Measurements from ENCODE around the gene NOS3. TPM values are rescaled to one million over a fixed set of nuclear protein-coding genes. Genes with fewer than 3 reads are reported as not detected.
"Not testable (repeated sequence)": the region's sequence is repeated elsewhere in the genome, so short reads cannot be mapped to it uniquely, and the experiment has no call there.

The NOS3 gene
- total RNA-seq, 1 donor from 2014 or later = 50.7 TPM

DNA sequence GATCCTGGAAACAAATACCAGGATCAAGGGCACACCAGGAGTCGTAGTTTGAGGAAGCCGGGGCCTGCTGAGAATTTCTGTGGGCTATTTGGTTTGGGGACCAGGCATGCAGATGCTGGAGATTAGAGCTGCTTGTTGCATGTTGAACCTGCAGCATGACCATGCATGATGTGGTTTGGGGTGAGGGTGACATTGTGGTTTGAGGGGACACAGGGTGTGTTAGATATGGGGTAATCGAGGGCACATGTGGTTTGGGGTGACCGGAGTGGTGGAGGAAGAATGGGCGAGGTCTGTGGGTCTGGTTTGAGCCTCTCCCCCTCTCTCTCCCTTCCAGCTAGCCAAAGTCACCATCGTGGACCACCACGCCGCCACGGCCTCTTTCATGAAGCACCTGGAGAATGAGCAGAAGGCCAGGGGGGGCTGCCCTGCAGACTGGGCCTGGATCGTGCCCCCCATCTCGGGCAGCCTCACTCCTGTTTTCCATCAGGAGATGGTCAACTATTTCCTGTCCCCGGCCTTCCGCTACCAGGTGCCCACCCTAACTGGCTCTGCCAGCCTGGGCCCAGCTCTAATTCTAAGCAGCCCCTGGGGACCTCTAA, 10.2 kb downstream of the NOS3 start:
- DNase-seq (ENCODE audit: low spot score) = no peak

DNA sequence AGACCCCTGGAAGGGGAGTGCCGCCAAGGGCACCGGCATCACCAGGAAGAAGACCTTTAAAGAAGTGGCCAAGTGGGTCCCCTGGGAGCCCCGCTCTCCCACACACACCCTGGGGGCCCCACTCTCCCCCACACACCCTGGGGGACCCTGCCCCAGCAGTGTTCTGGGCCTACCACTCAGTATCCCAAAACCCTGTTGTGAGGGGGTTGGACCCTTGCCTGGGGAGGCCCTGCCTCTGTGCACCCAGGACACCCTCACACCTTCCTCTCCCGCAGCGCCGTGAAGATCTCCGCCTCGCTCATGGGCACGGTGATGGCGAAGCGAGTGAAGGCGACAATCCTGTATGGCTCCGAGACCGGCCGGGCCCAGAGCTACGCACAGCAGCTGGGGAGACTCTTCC, 10.7 kb downstream of the NOS3 start:
- no peak for DNase-seq (ENCODE audit: low spot score)

- no peak for DNase-seq (ENCODE audit: low spot score)
These were observed 12.8 kb downstream of the NOS3 start for GRCh38 chr7:151003572-151003971.

- DNase-seq (ENCODE audit: low spot score) = no peak
These were observed 14.7 kb downstream of the NOS3 start for GRCh38 chr7:151005566-151005965.

DNA sequence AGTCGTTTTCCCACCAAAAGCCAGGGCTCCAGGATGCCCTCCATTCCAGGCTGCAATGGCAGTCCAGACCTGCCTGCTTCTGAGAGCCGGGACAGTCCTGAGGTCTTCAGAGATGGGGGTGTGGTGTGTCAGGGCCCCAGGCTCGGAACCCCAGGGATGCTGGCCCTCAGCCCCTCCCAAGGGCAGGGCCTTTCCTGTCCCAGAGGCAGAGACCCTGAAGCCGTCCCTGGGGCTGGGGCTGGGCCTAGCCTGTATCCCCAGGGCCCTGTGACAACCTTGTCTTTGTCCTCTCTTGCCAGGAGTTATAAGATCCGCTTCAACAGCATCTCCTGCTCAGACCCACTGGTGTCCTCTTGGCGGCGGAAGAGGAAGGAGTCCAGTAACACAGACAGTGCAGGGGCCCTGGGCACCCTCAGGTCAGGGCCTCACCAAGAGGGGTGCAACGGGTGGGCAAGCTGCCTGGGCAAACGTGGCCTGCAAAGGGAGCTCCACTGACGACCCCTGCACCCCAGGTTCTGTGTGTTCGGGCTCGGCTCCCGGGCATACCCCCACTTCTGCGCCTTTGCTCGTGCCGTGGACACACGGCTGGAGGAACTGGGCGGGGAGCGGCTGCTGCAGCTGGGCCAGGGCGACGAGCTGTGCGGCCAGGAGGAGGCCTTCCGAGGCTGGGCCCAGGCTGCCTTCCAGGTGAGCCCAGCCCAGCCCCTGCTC, 15.9 kb downstream of the NOS3 start:
- no peak for DNase-seq (ENCODE audit: low spot score)

DNA sequence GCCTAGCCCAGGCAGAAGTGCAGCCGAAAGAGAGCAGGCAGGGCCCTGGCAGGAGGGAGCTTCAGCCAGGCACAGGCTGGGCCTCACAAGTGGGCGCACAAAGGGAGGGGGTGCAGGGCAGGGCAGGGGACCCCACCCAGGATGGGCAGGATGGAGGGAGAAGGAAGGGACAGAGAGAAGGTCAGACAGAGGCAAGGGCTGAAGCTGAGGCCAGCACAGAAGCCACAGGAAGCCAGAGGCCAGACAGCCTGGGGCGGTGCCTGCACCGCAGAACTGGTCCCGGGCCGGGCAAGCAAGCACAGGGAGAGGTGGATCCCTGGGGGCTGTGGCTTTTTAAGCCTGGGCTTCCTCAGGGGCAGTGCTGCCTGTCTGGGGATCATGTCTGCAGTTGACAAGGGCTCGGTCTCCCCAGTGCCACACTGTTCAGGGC, 16.7 kb downstream of the NOS3 start:
- no peak for DNase-seq (ENCODE audit: low spot score)

DNA sequence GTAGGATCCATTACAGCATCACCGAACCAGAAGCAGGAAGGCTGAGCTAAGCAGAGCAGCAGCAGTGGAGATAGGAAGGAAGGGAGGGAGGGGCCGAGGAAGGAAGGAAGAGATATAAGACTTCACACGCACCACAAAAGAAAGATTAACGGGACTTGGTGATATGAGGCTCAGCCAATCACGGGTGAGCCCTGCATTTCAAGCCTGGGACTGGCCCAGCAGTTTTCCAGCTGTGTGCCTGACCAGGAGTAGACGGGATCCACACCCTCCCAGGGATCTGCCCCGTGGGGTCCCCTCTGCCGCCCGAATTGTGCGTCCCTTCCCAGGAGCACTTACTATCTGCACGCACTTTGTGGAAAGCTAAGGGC, 17.3 kb downstream of the NOS3 start:
- no peak for DNase-seq (ENCODE audit: low spot score)

DNA sequence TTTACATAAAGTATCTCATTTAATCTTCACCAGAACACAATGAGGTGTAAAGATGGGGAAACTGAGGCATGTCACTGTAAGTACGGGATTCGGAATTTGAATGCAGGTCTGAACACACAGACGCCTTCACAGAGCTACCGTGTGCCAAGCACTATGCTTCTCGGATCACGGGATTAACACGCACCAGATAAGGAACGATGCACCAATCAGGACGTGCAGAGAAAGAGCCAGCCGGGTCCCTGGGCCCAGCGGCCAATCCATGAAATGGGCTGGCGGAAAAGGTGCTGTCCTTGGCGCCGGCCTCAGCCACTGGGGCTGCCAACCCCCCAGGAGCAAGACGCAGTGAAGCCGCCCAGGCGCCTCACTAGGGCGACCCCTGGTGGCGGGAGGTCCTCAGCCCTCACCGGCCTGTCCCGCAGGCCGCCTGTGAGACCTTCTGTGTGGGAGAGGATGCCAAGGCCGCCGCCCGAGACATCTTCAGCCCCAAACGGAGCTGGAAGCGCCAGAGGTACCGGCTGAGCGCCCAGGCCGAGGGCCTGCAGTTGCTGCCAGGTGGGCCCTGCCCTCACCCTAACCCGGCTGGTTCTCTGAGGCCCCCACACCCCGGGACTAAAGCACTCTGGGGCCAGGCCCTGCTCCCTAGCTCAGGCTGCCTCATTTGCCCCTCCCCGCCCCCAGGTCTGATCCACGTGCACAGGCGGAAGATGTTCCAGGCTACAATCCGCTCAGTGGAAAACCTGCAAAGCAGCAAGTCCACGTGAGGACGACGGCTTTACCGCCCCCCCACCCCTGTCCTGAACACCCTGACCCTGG, 17.9 kb downstream of the NOS3 start:
- peak; percentile 68 for DNase-seq (ENCODE audit: low spot score)

- DNase-seq (ENCODE audit: low spot score) = no peak
These were observed 18.7 kb downstream of the NOS3 start for GRCh38 chr7:151009327-151010036.

DNA sequence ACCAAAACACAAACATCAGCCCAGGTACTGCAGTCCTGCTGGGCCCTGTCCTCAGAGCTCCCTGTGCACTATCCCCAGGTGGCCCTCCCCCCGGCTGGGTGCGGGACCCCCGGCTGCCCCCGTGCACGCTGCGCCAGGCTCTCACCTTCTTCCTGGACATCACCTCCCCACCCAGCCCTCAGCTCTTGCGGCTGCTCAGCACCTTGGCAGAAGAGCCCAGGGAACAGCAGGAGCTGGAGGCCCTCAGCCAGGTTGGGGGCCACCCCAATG, 19.2 kb downstream of the NOS3 start:
- DNase-seq (ENCODE audit: low spot score) = no peak

- no peak for DNase-seq (ENCODE audit: low spot score)
These were observed 19.7 kb downstream of the NOS3 start for GRCh38 chr7:151010307-151011096.

DNA sequence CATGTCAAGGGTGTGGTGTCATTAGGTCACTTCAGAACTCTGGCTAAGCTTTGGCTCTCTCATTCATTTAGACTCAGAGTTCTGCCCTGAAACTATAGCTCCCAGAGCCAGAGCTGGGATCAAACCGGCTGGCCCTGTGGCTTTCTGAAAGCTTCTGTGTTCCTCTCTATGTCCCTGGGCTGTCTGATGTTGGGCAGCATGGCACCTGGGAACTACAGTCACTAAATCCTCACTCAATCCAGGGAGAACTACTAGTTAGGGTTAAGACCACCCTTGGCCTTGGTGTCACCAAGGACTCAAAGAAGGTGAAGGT, 20.2 kb downstream of the NOS3 start:
- DNase-seq (ENCODE audit: low spot score) = no peak

DNA sequence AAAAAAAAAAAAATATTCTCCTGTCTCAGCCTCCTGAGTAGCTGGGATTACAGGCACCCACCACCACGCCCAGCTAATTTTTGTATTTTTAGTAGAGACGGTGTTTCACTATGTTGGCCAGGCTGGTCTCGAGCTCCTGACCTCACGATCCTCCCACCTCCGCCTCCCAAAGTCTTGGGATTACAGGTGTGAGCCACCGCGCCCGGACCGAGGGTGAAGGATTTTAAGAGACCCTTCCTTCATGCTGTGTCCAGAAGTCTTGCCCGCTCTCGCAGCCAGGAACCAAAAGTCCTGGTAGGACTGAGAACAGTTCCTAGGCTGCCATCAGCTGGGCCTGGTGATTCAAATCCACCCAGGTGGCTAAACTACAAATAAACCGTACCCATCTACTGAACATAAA, 20.8 kb downstream of the NOS3 start:
- not testable (repeated sequence) for DNase-seq (ENCODE audit: low spot score)

DNA sequence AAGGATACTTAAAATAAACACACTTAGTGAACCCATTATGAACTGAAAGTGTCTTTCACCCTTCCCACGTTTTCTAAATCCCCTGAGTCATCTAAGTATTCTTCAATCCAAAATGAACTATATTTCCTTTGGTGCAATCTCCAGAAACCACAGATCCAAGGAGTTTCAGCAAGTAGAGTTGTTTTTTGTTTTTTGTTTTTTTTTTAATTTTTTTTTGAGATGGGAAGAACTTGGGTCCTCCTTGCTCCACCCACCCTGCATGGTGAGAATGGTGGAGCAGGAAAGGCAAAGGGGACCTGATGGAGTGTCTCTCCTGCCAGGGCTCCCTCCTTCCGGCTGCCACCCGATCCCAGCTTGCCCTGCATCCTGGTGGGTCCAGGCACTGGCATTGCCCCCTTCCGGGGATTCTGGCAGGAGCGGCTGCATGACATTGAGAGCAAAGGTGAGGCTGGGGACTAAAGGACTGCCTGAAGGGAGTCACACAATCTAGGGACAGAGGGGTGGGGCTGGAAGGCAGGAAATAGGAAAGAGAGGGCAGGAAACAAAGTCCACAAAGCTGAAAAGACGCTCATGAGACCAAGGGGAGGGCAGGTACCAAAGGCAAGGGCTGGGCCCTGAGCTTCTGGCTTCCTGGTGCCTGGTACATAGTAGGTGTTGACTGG, 21.3 kb downstream of the NOS3 start:
- no peak for DNase-seq (ENCODE audit: low spot score)

DNA sequence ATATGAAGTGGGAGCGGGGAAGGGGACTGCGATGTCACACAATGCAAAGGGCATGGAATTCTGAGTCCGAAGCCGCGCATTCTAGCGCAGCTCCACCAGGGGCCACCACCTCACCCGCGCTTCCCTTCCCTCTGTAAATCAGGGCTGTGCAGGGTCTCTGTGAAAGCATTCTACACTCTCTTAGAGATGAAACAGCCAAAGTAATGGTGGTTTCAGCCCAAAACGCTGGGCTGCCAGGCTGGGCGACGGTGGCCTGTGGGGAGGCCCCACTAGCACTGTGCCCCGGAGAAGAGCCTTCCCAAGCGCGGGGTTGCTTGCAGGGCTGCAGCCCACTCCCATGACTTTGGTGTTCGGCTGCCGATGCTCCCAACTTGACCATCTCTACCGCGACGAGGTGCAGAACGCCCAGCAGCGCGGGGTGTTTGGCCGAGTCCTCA, 22.1 kb downstream of the NOS3 start:
- DNase-seq (ENCODE audit: low spot score) = no peak

- DNase-seq (ENCODE audit: low spot score) = no peak
These were observed 22.5 kb downstream of the NOS3 start for GRCh38 chr7:151013356-151013732.

- DNase-seq (ENCODE audit: low spot score) = peak; percentile 73
These were observed 23.1 kb downstream of the NOS3 start for GRCh38 chr7:151013733-151014497.

GRCh38 chr7:151014950-151015349, 24.1 kb downstream of the NOS3 start:
- DNase-seq (ENCODE audit: low spot score) = no peak

DNA sequence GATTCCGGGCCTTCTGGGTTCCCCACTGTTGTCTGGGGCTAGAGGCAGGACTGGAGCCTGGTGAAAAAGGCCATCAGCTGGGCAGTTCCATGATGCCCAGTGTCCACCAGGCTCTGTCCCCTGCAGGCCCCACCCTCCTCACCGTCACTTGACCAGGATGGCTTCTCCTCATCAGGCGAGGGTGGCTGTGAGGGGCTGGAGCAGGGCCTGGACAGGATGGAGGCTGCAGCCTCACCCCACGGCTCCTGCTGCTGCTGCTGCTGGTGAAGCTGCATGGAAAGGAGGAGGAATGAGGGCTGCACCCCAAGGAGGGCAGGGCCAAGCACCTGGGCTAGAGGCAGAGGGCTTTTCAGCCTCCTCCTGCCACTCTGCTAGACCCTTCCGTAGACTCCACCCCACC, 25.1 kb downstream of the NOS3 start:
- DNase-seq (ENCODE audit: low spot score) = no peak

DNA sequence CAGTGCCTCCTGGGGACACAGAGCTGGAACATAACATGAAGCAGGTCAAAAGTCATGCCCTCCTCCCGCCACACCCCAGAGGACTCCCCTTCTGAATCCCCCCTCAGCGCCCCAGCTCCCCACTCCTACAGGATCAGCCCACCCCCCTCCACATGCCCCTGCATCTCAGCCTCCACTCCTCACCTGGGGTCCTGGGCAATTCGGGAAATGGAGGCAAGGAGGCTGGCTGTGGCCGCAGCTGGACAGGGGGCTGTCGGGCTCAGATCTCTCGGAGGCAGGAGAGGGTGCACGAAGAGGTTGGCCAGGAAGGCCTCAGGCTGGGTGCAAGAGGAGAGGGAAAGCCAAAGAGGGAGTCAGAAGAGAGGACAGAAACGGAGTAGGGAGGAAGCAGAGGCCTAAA, 25.7 kb downstream of the NOS3 start:
- no peak for DNase-seq (ENCODE audit: low spot score)

GRCh38 chr7:151016942-151017341, 26.1 kb downstream of the NOS3 start:
- DNase-seq (ENCODE audit: low spot score) = no peak
